ENCODE measurements around the gene RBFOX2.
"Not testable (repeated sequence)": the region's sequence is repeated elsewhere in the genome, so short reads cannot be mapped to it uniquely, and the experiment has no call there.

Gene RBFOX2

DNA sequence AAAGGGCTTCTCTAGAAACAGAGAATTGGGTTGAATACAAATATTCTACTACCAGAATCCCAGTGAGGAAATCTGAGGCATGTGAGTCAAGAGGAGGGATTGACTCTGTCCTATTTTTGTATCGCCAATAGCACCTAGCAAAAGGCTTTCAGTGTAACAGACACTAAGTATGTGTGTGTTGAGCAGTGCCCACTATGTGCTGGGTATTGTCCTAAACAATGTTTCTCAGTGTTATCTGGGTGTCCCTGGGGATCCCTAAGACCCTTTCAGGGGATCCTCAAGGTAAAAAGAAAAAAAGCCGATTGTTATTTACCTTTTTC lies 21.0 kb upstream of the RBFOX2 start:
- DNase-seq (ENCODE audit: extremely low read depth, insufficient read length) = no peak
- H3K4me3 ChIP-seq (replicated peaks; ENCODE audit: low read depth, low read length) = no peak overlapping the region
- H3K36me3 ChIP-seq (ENCODE audit: control insufficient read depth, insufficient read depth, low read length) = no peaks in the 10 kb centered on the region
- TF ChIP-seq, protein P1, sequence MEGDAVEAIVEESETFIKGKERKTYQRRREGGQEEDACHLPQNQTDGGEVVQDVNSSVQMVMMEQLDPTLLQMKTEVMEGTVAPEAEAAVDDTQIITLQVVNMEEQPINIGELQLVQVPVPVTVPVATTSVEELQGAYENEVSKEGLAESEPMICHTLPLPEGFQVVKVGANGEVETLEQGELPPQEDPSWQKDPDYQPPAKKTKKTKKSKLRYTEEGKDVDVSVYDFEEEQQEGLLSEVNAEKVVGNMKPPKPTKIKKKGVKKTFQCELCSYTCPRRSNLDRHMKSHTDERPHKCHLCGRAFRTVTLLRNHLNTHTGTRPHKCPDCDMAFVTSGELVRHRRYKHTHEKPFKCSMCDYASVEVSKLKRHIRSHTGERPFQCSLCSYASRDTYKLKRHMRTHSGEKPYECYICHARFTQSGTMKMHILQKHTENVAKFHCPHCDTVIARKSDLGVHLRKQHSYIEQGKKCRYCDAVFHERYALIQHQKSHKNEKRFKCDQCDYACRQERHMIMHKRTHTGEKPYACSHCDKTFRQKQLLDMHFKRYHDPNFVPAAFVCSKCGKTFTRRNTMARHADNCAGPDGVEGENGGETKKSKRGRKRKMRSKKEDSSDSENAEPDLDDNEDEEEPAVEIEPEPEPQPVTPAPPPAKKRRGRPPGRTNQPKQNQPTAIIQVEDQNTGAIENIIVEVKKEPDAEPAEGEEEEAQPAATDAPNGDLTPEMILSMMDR (IDR thresholded peaks at IDR 0.05; ENCODE audit: insufficient read depth, low read length, poor library complexity, severe bottlenecking) = no peak
- H3K27me3 ChIP-seq (replicated peaks; ENCODE audit: control insufficient read depth, insufficient read depth, low read length) = no peaks in the 10 kb centered on the region

DNA sequence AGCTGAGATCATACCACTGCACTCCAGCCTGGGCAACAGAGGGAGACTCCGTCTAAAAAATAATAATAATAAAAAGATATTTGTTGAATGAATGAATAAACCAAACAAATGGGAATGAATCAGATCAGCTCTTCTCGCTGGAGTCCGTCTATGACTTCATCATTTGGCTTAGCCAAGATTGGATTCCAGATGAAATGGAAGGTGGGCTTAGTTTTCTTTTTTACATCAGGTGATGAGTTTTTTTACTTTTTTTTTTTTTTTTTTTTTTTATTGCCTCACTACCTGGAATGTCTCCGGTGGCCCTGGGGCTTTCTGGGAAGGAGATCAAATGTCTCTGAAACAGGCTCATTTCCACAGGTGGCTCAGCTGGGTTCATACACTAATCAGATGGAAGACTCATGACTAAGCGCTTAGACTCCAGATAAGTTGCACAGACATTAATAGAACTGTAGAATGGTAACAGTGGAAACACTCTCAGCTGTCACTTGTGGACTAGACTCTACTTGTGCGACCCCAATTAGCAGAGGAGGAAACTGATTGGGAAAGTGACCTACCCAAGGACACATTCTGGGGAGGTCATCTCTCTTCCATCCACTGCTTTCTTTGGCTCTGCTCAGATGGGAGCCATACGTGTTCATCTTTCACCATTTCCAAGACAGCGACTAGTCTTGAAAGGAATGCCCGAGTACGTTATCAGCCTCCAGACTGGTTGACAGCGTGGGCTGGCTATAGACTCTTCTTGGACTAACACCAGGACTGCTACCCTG lies 20.5 kb upstream of the RBFOX2 start:
- no peak overlapping the region for H3K4me3 ChIP-seq (replicated peaks; ENCODE audit: low read depth, low read length)

DNA sequence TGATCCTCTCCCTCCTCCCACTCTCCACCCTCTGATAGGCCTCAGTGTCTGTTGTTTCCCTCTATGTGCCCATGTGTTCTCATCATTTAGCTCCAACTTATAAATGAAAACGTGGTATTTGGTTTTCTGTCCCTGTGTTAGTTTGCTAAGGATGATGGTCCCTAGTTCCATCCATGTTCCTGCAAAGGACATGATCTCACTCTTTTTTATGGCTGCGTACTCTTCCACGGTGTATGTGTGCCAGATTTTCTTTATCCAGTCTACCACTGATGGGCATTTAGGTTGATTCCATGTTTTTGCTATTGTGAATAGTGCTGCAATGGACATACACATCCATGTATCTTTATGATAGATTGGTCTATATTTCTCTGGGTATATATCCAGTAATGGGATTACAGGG lies 15.9 kb upstream of the RBFOX2 start:
- H3K4me3 ChIP-seq (replicated peaks; ENCODE audit: low read depth, low read length); DNase-seq (ENCODE audit: extremely low read depth, insufficient read length); H3K27me3 ChIP-seq (replicated peaks; ENCODE audit: control insufficient read depth, insufficient read depth, low read length); H3K36me3 ChIP-seq (ENCODE audit: control insufficient read depth, insufficient read depth, low read length): not testable (repeated sequence)

More for the DNA sequence above, 20.5 kb upstream of the RBFOX2 start:
- H3K27me3 ChIP-seq (replicated peaks; ENCODE audit: control insufficient read depth, insufficient read depth, low read length) = no peaks in the 10 kb centered on the region
- DNase-seq (ENCODE audit: extremely low read depth, insufficient read length) = no peak
- H3K36me3 ChIP-seq (ENCODE audit: control insufficient read depth, insufficient read depth, low read length) = no peaks in the 10 kb centered on the region
- TF ChIP-seq, protein P1 (IDR thresholded peaks at IDR 0.05; ENCODE audit: insufficient read depth, low read length, poor library complexity, severe bottlenecking) = no peak

DNA sequence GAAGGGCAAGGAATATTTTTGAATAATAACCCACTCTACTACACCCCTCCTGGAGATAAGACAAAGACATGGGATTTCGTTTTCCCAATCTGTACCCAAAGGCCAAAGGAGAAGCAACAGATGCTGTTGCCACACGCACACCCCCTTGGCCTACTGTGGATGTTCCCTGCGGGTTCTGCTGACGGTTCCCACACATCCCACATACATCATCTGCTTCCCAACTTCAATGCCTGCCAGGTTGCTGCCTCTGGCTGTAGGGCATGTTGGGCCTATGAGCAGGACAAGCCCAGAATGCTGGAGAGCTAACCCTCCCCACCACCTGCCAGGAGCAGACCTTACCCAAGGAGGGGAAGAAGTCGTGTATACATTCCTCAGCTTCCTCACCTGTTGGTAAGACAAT lies 13.6 kb upstream of the RBFOX2 start:
- H3K4me3 ChIP-seq (replicated peaks; ENCODE audit: low read depth, low read length) = no peak overlapping the region
- no peaks in the 10 kb centered on the region for H3K27me3 ChIP-seq (replicated peaks; ENCODE audit: control insufficient read depth, insufficient read depth, low read length)
- H3K36me3 ChIP-seq (ENCODE audit: control insufficient read depth, insufficient read depth, low read length) = no peaks in the 10 kb centered on the region
- TF ChIP-seq, protein P1 (IDR thresholded peaks at IDR 0.05; ENCODE audit: insufficient read depth, low read length, poor library complexity, severe bottlenecking) = no peak
- DNase-seq (ENCODE audit: extremely low read depth, insufficient read length) = no peak

DNA sequence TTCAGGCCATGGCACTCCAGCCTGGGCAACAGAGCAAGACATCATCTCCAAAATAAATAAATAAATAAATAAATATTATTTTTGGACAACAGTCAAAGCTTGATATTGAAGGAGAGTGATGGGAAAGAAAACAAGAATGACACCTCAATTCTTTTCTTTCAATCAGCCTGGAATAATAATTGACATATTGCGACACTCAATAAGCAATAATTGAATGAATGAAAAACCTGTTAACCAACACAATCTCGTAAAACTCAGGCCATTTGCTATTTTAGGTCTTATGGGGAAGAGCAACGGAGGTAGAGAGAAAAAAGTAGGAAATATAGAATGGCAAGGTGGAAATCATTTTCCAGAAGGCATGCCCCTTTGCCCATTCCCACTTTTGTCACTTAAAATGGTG lies 10.5 kb upstream of the RBFOX2 start:
- no peaks in the 10 kb centered on the region; the same call in 1 of the 2 replicates for H3K27me3 ChIP-seq (replicated peaks; ENCODE audit: control insufficient read depth, insufficient read depth, low read length)
- no peak for DNase-seq (ENCODE audit: extremely low read depth, insufficient read length)
- TF ChIP-seq, protein P1 (IDR thresholded peaks at IDR 0.05; ENCODE audit: insufficient read depth, low read length, poor library complexity, severe bottlenecking) = no peak
- no peaks in the 10 kb centered on the region for H3K36me3 ChIP-seq (ENCODE audit: control insufficient read depth, insufficient read depth, low read length)
- H3K4me3 ChIP-seq (replicated peaks; ENCODE audit: low read depth, low read length) = no peak overlapping the region

DNA sequence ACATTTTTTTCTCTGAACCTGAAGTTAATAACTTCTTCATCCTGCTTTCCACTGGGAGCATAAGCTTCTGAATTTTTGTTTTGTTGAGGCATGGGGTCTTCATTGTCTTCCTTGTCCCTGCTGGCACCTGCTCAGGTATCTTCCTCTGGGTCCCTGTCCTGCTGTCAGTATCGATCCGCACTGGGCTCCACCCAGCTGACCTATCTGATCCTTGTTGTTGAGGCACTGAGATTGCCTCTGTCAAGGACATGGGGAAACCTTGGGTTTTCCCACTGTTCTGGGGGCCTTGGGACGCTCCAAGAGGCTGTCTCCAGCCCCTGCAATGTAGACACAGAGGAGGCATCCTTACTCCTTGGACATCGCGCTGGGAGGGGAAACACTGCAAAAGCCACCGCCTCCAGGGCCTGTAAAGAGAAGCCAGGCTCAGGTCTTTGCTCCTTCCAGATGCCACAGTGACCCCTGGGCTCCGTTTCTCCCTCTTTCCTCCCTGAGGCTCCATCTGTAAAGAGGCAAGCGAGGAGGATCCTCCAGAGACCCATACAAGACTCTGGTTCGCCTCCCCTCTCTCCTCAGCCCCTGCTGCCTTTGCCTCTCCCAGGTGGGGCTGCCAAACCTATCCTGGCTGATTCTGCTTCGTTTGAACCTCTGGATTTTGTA lies 8.6 kb upstream of the RBFOX2 start:
- Histone ChIP-seq H3K4me3 (replicated peaks; ENCODE audit: low read depth, low read length) (no peak overlapping the region), H3K27me3 (replicated peaks; ENCODE audit: control insufficient read depth, insufficient read depth, low read length) (no peaks in the 10 kb centered on the region; the same call in 1 of the 2 replicates), H3K36me3 (ENCODE audit: control insufficient read depth, insufficient read depth, low read length) (no peaks in the 10 kb centered on the region)
- TF ChIP-seq, protein P1 (IDR thresholded peaks at IDR 0.05; ENCODE audit: insufficient read depth, low read length, poor library complexity, severe bottlenecking) = no peak
- DNase-seq (ENCODE audit: extremely low read depth, insufficient read length) = no peak
